Measurements from ENCODE around the gene FZD2.

- TF ChIP-seq EZH2 (IDR thresholded peaks at IDR 0.05; ENCODE audit: insufficient read depth, poor library complexity, severe bottlenecking) (no peak), EZH2phosphoT487 (IDR thresholded peaks at IDR 0.05; ENCODE audit: insufficient read depth, low read depth) (no peak)
These were observed 8.7 kb upstream of the FZD2 start for GRCh38 chr17:44548376-44549230.
